ENCODE data around the gene MARCHF6. TPM values are rescaled to one million over a fixed set of nuclear protein-coding genes. Genes with fewer than 3 reads are reported as not detected.

MARCHF6 gene
- polyA plus RNA-seq, 3 donors = 24.0 to 90.1 (median 31.0) TPM

DNA sequence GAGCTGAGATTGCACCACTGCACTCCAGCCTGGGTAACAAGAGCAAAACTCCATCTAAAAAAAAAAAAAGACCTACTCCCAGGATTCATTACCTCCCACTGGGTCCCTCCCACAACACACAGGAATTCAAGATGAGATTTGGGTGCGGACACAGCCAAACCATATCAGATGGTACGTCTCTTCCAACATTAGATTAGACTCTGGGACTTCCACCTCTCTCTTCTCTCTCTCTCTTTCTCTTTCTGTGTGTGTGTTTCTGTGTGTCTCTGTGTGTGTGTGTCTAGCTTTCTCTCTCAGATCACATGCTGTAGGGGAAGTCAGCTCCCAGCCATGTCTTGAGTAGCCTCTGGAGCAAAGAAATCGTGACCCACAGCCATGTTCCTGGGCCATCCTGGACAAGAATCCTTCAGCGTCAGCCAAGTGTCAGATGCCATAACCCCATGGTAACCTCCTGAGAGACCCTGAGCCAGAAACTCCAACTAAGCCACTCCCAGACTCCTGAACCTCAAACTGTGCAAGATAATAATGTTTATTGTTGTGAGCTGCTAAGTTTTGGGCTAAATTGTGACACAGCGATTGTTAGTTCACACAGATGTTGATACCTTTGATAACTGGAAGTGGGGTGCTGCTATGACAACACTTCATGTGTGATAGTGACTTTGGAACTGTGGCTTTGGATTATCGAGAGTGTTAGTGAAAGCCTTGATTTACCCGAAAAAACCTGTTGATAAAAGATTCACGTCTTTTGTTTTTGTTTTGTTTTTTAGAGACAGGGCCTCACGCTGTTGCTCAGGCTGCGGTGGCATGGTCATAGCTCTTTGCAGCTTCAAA, 41.7 kb upstream of the MARCHF6 start:
- peaks cover 4 to 6% of the 10 kb centered on the region in 2 donors for H3K4me1 ChIP-seq (ENCODE audit: control insufficient read depth in 1 of 2, insufficient read depth in 2 of 2, low read length in 2 of 2)
- no peaks in the 10 kb centered on the region for H3K27me3 ChIP-seq (ENCODE audit: control insufficient read depth in 2 of 2, insufficient read depth in 2 of 2, low read length in 2 of 2)
- H3K27ac ChIP-seq (ENCODE audit: low read depth in 1 of 2, low read length in 2 of 2) = no peak overlapping the region
- no peaks in the 10 kb centered on the region for H3K36me3 ChIP-seq (replicated peaks in 1 of 2; ENCODE audit: control insufficient read depth in 1 of 2, insufficient read depth in 2 of 2, low read length in 2 of 2)
- Mint-ChIP-seq H3K9me3 (peaks cover 0 to 3% (median 0%) of the 10 kb centered on the region in 7 donors), H3K4me1 (peaks cover 23% of the 10 kb centered on the region), H3K4me3 (peak overlapping the region in 1 of 2 donors; percentile 55), H3K27me3 (ENCODE audit: low read depth in 3 of 3) (peaks cover 2 to 16% (median 13%) of the 10 kb centered on the region in 3 donors), H3K27ac (peak overlapping the region in 3 of 7 donors; percentile 24 to 39 (median 30)), H3K36me3 (peaks cover 0 to 4% of the 10 kb centered on the region in 2 donors)
- TF ChIP-seq, protein P1, sequence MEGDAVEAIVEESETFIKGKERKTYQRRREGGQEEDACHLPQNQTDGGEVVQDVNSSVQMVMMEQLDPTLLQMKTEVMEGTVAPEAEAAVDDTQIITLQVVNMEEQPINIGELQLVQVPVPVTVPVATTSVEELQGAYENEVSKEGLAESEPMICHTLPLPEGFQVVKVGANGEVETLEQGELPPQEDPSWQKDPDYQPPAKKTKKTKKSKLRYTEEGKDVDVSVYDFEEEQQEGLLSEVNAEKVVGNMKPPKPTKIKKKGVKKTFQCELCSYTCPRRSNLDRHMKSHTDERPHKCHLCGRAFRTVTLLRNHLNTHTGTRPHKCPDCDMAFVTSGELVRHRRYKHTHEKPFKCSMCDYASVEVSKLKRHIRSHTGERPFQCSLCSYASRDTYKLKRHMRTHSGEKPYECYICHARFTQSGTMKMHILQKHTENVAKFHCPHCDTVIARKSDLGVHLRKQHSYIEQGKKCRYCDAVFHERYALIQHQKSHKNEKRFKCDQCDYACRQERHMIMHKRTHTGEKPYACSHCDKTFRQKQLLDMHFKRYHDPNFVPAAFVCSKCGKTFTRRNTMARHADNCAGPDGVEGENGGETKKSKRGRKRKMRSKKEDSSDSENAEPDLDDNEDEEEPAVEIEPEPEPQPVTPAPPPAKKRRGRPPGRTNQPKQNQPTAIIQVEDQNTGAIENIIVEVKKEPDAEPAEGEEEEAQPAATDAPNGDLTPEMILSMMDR (IDR thresholded peaks at IDR 0.05) = no peak
- WGBS (ENCODE audit: insufficient coverage) = 91% methylated on average over 7 of the region's 10 CpGs
- H3K79me2 ChIP-seq (ENCODE audit: insufficient read depth, low read length) = no peaks in the 10 kb centered on the region
- peak overlapping the region; percentile 43 for H2AFZ ChIP-seq (ENCODE audit: insufficient read depth, low read depth, low read length, poor library complexity, severe bottlenecking)
- H3K9ac ChIP-seq (ENCODE audit: insufficient read depth, low read length, poor library complexity, severe bottlenecking) = peak overlapping the region; percentile 34
- intact Hi-C loops (cut with micrococcal nuclease) = no loop called here
- no peak overlapping the region for H3K4me3 ChIP-seq (replicated peaks in 1 of 3; ENCODE audit: low read depth in 2 of 3, low read length in 3 of 3)
- H3K9me3 ChIP-seq (replicated peaks in 1 of 2; ENCODE audit: control insufficient read depth in 1 of 2, insufficient read depth in 1 of 2, low read length in 2 of 2) = no peaks in the 10 kb centered on the region
- no peak for DNase-seq
- no peak overlapping the region for H3K4me2 ChIP-seq (replicated peaks; ENCODE audit: extremely low read depth, low read length, poor library complexity, severe bottlenecking)
- no peaks in the 10 kb centered on the region for H4K20me1 ChIP-seq (ENCODE audit: insufficient read depth, low read length)

DNA sequence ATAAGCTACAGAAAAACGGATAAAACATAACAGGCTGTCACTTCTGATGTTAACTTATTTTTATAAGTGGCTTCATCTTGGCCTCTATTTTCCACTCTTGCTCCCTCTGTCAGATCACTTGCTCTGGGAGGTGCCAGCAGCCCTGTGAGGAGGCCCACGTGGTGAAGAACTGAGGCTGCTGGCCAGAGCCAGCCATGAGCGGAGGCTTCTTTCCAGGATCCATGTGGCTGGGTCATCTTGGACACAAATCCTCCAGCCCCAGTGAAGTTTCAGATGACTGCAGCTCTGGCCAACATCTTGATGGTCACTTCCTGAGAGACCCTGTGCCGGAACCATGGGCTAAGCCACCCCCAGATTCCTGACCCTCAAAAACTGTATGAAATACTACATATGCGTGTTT, 38.3 kb upstream of the MARCHF6 start:
- Mint-ChIP-seq H3K9me3 (peaks cover 0 to 3% (median 0%) of the 10 kb centered on the region in 7 donors), H3K27me3 (ENCODE audit: low read depth in 3 of 3) (peaks cover 2 to 6% (median 2%) of the 10 kb centered on the region in 3 donors), H3K36me3 (no peaks in the 10 kb centered on the region), H3K4me1 (peaks cover 12% of the 10 kb centered on the region), H3K4me3 (no peak overlapping the region), H3K27ac (no peak overlapping the region)
- DNase-seq = no peak
- H3K9me3 ChIP-seq (replicated peaks in 1 of 2; ENCODE audit: control insufficient read depth in 1 of 2, insufficient read depth in 1 of 2, low read length in 2 of 2) = no peaks in the 10 kb centered on the region
- TF ChIP-seq, protein P1 (IDR thresholded peaks at IDR 0.05) = no peak
- no peak overlapping the region for H3K9ac ChIP-seq (ENCODE audit: insufficient read depth, low read length, poor library complexity, severe bottlenecking)
- no peaks in the 10 kb centered on the region for H3K36me3 ChIP-seq (replicated peaks in 1 of 2; ENCODE audit: control insufficient read depth in 1 of 2, insufficient read depth in 2 of 2, low read length in 2 of 2)
- no peak overlapping the region for H3K27ac ChIP-seq (ENCODE audit: low read depth in 1 of 2, low read length in 2 of 2)
- H3K79me2 ChIP-seq (ENCODE audit: insufficient read depth, low read length) = no peaks in the 10 kb centered on the region
- 94% methylated on average over 3 of the region's 5 CpGs for WGBS (ENCODE audit: insufficient coverage)
- H3K4me2 ChIP-seq (replicated peaks; ENCODE audit: extremely low read depth, low read length, poor library complexity, severe bottlenecking) = no peak overlapping the region
- intact Hi-C loops (cut with micrococcal nuclease) = no loop called here
- H4K20me1 ChIP-seq (ENCODE audit: insufficient read depth, low read length) = no peaks in the 10 kb centered on the region
- no peaks in the 10 kb centered on the region for H3K27me3 ChIP-seq (ENCODE audit: control insufficient read depth in 2 of 2, insufficient read depth in 2 of 2, low read length in 2 of 2)
- H3K4me1 ChIP-seq (ENCODE audit: control insufficient read depth in 1 of 2, insufficient read depth in 2 of 2, low read length in 2 of 2) = peaks cover 4 to 6% of the 10 kb centered on the region in 2 donors
- no peak overlapping the region for H2AFZ ChIP-seq (ENCODE audit: insufficient read depth, low read depth, low read length, poor library complexity, severe bottlenecking)
- no peak overlapping the region for H3K4me3 ChIP-seq (replicated peaks in 1 of 3; ENCODE audit: low read depth in 2 of 3, low read length in 3 of 3)

All from CD14-positive monocyte (primary cell).